BE2C (cell line): ENCODE data around the gene GPR183.

Experiments
- DNase-seq: peaks from one replicate; pipeline ENCODE4 v3.0.0-alpha.2; 2020
- H3K27me3 ChIP-seq: fragments of 250-450 bp; sonication (Bioruptor Pico); 2 replicates; pipeline ENCODE4 v1.5.1; 2020; ENCODE audit warnings: mild to moderate bottlenecking
- H3K36me3 ChIP-seq: fragments of 250-450 bp; sonication (Bioruptor Pico); 2 replicates; pipeline ENCODE4 v1.5.1; 2020; ENCODE audit warnings: mild to moderate bottlenecking
- H3K4me1 ChIP-seq: fragments of 250-450 bp; sonication (Bioruptor Pico); 2 replicates; pipeline ENCODE4 v1.5.1; 2020
- H3K4me3 ChIP-seq: 2 replicates; pipeline ENCODE4 v1.5.1; 2011; ENCODE audit warnings: low read depth, low read length
- H3K9me3 ChIP-seq: fragments of 250-450 bp; sonication (Bioruptor Pico); 2 replicates; pipeline ENCODE4 v1.5.1; 2020
- CTCF ChIP-seq: IDR thresholded peaks from 2 replicates; pipeline ENCODE4 v1.5.1; 2012; ENCODE audit warnings: mild to moderate bottlenecking, low read depth, low read length

GPR183 gene

DNA sequence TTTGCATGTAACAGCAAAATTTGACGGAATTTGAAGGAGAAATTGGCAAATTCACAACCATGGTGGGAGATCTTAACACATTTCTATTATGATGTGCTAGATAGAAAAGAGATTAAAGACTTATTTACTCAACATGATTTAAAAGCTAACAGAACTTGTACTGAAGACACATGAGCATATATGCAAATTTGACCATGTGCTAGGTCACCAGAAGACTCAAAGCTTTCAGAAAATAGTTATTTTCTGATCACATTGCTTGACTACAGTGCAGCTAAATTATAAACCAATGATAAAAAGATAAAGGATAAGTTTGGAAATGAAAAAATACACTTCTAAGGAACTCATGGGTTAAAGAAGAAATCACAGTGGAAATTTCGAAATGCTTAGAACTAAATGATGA, 9.1 kb downstream of the GPR183 start:
- H3K9me3 ChIP-seq = no peaks in the 10 kb centered on the region
- DNase-seq = no peak
- no peak overlapping the region for H3K4me3 ChIP-seq
- no peaks in the 10 kb centered on the region for H3K4me1 ChIP-seq
- H3K36me3 ChIP-seq = no peaks in the 10 kb centered on the region
- TF ChIP-seq CTCF = no peak
- no peaks in the 10 kb centered on the region for H3K27me3 ChIP-seq

GRCh38 chr13:99297331-99297730, 9.9 kb downstream of the GPR183 start:
- Histone ChIP-seq H3K36me3 (no peaks in the 10 kb centered on the region), H3K4me1 (no peaks in the 10 kb centered on the region), H3K9me3 (no peaks in the 10 kb centered on the region), H3K4me3 (no peak overlapping the region), H3K27me3 (no peaks in the 10 kb centered on the region)
- TF ChIP-seq CTCF = no peak
- no peak for DNase-seq

GRCh38 chr13:99296398-99296797, 10.8 kb downstream of the GPR183 start:
- TF ChIP-seq CTCF = no peak
- Histone ChIP-seq H3K9me3 (no peaks in the 10 kb centered on the region), H3K4me3 (no peak overlapping the region), H3K27me3 (no peaks in the 10 kb centered on the region), H3K4me1 (no peaks in the 10 kb centered on the region), H3K36me3 (no peaks in the 10 kb centered on the region)
- DNase-seq = no peak

GRCh38 chr13:99295488-99296252, 11.5 kb downstream of the GPR183 start:
- TF ChIP-seq CTCF = no peak
- Histone ChIP-seq H3K4me3 (no peak overlapping the region), H3K9me3 (no peaks in the 10 kb centered on the region), H3K4me1 (no peaks in the 10 kb centered on the region), H3K36me3 (no peaks in the 10 kb centered on the region), H3K27me3 (no peaks in the 10 kb centered on the region)
- no peak for DNase-seq

DNA sequence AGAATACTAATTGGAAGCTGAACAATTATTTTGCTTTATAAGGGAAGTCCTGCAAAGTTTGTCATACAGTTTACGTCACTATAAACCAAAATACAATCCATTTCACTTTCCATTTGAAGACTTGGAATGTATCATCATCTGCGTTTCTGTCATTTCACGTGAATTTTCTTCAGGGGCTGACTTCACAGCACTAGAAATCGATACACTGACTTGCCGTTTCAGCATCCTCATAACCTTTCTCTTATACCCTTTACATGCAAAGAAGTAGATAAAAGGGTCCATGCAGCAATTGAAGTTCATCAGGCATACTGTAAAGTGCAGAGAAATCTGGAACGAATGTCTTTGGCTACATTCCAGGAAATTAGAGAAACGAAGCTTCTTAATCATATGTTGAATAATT, 12.2 kb downstream of the GPR183 start:
- no peaks in the 10 kb centered on the region for H3K4me1 ChIP-seq
- no peak for TF ChIP-seq CTCF
- no peaks in the 10 kb centered on the region for H3K36me3 ChIP-seq
- no peaks in the 10 kb centered on the region for H3K27me3 ChIP-seq
- H3K4me3 ChIP-seq = no peak overlapping the region
- H3K9me3 ChIP-seq = no peaks in the 10 kb centered on the region
- no peak for DNase-seq

DNA sequence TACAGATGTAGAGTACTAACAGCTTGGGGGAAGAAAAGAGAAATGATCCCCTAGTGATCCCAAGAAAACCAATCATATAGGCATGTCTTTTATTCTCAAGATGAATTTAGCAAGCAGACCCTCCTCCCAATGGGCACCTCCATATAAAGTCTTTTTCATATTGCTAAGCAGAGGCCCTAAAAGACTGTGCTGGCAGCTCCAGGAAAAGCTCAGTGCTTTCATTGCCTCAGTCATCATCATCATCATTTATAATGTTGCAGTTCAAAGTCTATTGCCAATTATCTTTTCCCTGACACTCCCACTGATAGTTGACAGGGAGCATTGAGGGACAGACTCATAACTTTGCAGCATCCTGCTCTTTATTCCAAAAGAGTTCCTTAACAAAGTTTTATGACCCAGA, 13.0 kb downstream of the GPR183 start:
- H3K9me3 ChIP-seq = no peaks in the 10 kb centered on the region
- H3K4me3 ChIP-seq = no peak overlapping the region
- TF ChIP-seq CTCF = no peak
- no peaks in the 10 kb centered on the region for H3K27me3 ChIP-seq
- no peaks in the 10 kb centered on the region for H3K36me3 ChIP-seq
- no peak for DNase-seq
- H3K4me1 ChIP-seq = no peaks in the 10 kb centered on the region
